Cardiac septum (tissue), 1 donor: ENCODE measurements around the gene PITX1. TPM values are rescaled to one million over a fixed set of nuclear protein-coding genes. Genes with fewer than 3 reads are reported as not detected.
"Not testable (repeated sequence)": the region's sequence is repeated elsewhere in the genome, so short reads cannot be mapped to it uniquely, and the experiment has no call there.

Experiments used
- DNase-seq: peaks from one replicate; pipeline ENCODE4 v3.0.0-alpha.2; 2020; ENCODE audit warnings: low spot score
- intact Hi-C: fragments of 100-400 bp; cut with DNase I; formaldehyde crosslinking; loops from one replicate; pipeline ENCODE4 v1.14.0; 2022
- long read RNA-seq: library from polyadenylated mRNA; unstranded; transcript quantifications from one replicate; pipeline ENCODE4 v2.0.0, GENCODE V29; 2021
- total RNA-seq: library from RNA; stranded (reverse); fragmentation: NEBNext Ultra II Directional; extraction: Animal tissue kit (Norgen Biotek cat#: 25700); gene quantifications from one replicate; pipeline ENCODE4 v1.2.1, GENCODE V29; 2021
- donor health status: DM: no; HTN: no; CAD: no.

The PITX1 gene
- total RNA-seq, result 0.83 TPM
- long read RNA-seq, partial matches to known transcripts, result 0 of 1 reads
- long read RNA-seq, other reads (novel, unspliced or antisense), result 0 of 1 reads

DNA sequence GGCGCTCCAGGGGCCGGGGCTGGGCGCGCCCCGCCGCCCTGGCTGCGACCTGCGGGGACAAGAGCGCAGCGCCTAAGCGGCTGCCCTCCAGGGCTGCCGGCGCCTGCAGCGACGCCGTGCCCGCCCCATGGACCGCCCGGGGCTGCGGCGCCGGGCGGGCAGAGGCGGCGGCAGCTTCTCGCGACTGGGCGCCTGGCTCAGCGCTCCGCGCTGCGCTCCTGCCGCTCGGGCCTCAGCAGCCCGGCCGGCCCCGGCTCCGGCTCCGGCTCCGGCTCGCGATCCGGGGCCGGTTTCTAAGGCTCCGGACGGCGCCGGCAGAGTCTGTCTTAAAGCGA is at the start of gene PITX1:
Gene PITX1, minus strand, starts transcription at position 328 of the 335 bp plus-strand sequence. CDS start 347 bp downstream, outside the sequence.
- intact Hi-C loops, result no loop called here
- DNase-seq, result no peak

DNA sequence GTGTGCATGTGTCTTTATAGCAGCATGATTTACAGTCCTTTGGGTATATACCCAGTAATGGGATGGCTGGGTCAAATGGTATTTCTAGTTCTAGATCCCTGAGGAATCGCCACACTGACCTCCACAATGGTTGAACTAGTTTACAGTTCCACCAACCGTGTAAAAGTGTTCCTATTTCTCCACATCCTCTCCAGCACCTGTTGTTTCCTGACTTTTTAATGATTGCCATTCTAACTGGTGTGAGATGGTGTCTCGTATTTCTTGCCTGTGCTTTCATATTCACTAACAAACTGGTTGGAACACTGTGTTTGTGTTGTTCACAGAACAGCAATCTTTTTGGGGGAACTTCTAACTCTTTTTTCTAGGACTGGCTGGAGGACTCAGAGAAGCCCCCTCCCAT is 49.3 kb upstream of the PITX1 start:
- intact Hi-C loops, DNase-seq: not testable (repeated sequence)

DNA sequence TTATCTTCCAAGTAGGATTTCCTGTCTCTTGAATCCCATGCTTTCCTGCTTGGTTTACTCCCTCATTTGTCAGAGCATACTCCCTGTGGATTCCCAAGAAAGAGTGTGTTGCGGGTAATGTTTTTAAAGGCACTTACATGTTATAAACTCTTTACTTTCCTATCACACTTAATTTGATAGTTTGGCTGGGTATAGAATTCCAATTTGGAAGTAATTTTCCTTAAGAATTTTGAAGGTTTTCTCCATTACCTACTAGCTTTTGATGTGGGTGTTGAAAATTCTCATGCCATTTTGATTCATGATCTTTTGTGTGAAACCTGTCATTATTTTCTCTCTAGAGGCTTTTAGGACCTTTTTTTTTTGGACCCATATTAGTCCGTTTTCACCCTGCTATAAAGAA is 47.2 kb upstream of the PITX1 start:
- intact Hi-C loops, result no loop called here
- no peak for DNase-seq

DNA sequence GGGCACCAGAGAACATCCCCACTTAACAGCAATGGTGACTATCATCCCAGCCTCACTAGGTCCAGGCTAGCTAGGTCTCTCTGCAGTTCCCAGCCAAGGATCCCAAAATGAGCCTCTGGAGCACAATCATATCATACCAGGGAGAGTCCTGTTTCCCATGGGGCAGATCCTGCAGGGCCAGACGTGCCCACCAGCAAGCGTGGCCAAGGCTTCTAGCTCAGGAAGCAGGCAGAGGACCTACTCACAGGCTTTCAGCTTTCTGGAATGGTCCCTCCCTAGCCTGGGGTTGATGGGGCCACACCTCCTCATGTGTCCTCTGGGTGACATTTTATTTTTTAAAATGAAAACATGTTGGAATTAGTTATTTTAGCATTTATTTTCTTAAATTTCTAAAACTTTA is 45.7 kb upstream of the PITX1 start:
- DNase-seq, result peak; percentile 41
- intact Hi-C loops, result no loop called here

DNA sequence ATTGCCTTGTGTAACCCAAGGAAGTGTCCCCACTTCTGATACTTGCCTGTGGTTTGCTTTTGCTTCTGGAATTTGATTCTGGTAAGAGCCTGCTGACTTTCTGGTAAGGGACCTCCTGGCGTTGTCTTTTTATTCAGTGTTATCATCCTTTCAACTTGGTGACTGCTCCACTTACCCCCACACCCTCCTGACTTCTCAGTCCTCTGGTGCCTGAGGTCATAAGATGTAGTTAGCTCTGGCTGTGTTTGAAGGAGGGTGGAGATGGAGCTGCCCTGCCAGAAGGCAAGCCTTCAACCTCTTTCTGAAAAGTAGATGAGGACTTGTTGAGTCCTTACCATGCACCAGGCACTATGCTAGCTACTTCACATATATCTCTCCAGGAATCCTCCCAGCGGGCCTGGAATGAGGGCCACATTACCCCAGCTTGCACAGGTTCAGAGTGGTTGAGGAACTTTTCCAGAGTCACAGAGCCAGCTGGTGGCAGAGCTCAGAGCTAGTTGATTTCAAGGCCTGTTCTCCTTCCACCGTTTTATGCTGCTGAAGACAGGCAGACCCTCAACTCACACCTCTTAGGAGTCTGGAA is 45.2 kb upstream of the PITX1 start:
- DNase-seq, result peak; percentile 66

DNA sequence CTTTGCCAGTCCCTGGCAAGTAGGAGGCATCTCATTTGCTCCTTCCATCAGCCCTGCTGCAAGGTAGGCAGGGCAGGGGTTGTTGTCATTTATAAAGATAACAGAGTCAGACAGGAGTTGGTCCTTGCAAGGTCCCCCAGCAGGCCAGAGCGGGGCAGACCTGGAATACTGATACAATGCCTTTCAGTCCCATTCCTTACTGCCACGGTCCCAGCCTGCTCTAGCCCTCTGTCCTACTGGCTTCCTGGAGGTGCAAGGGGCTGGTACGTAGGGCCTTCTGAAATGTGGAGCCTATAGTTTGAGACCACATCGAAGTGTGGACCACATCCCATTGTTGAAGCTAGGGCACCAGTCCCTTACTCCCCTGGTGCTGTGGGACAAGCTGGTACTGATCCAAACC is 42.8 kb upstream of the PITX1 start:
- DNase-seq, result peak; percentile 47
- intact Hi-C loops, result no loop called here

More for the DNA sequence above, 45.2 kb upstream of the PITX1 start:
- intact Hi-C loops, result no loop called here

DNA sequence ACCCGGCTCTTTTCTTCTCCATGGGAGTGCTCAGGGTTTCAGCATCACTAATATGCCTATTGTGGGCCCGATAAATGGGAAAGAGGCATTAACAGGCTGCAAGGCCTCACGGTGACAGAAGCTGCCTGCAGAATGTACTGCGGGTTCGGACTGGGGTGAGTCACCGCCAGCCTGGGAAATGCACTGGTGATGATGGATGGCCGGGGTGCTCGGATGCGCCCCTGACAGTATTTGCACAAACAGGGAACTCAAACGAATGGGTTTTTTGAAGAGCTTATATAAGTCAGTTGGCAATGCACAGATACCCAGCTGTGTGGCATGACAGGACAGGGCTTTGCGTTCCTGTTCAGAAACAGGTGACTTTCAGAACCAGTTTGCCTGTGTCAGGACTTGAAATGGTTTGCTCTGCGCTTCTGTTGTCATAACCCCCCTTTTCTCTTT is 42.0 kb upstream of the PITX1 start:
- intact Hi-C loops, result no loop called here
- peak; percentile 59 for DNase-seq

DNA sequence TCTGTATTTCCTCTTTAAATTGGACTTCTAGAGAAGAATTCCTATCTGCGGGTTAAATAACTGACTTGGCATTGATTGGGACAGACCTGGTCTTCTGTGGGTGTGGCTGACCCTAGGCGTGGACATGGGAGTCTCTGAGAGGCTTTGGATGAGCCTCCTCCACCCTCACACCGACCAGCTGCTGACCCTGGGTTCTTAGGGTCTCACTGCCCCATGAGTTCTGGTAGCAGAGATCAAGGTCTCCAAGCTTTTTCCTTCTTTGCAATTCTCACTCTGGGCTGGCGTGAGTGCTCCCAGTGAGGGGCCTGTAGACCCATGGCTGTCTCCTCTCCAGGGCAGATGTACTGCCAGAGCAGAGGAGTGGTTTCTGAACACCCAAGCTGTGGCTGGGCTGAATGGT is 41.6 kb upstream of the PITX1 start:
- peak; percentile 29 for DNase-seq

DNA sequence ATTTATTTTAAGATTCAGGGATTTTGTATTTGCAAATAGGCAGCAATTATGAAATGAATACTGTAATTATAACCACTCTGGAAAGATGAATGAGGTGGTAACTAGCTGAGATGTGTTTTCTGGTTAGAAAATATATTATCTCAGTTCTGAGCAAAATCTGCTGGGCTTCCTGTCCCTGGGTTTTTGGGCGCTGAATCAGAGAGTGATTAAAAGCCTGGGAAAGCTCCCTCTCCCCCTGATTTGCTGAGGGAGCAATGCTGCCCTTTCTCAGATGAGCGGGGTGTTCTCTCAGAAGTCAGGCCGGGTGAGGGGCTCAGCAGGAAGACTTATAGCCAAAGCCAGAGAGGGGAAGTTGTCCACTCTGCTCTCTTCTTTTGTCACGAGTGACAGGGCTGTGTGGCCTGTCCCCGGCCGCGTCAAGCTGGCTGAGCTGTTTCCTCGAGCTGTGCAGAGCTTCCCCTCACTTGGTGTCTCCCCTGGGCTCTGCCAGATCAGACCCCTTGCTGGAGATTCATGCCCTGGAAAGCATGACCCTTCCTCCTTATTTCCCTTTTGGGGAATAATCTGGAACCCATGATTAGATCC is 39.8 kb upstream of the PITX1 start:
- peak; percentile 22 for DNase-seq
- intact Hi-C loops, result no loop called here

More for the DNA sequence above, 41.6 kb upstream of the PITX1 start:
- intact Hi-C loops, result no loop called here

DNA sequence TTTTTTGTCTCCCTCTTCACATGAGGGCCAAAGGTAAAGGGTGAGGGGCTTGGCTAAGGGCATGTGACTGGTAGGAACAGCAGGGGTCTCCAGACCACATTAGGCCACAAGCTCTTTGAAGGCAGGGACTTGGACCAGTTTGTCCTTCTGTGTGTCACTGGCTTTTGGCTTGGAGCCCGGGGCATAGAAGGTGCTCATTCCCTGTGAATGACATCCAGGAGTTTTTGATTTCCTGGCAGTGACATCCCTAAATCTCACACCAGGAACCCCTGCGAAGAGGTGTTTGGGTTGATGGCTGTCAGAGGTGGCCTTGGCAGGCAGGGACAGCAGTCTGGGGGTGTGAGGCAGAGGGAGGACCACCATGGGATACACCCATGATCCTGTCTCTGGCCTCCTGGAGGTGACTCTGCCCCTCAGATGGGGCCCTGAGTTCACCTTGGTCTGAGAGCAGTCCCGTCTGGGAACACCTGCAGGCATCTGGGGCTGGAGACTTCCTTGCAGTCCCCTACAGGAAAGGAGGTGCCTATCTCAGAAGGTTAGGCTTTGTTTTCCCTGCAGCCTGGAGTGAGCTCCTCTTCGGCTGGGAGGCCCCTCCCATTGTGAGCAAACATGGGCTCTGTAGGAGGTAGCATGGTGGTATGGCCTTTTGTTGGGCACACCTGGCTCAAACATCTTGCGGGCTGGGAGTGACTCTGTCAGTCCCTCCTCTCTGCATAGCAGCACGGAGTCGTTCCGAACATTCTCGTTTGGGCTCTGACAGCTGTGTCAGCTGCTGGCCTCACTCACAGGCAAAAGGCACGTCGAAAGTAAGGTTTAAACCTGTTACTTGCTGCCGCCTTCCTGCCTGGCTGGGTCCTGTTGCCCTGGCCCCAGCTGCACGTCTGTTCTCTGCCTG is 38.6 kb upstream of the PITX1 start:
- peak; percentile 63 for DNase-seq
- intact Hi-C loops, result no loop called here

DNA sequence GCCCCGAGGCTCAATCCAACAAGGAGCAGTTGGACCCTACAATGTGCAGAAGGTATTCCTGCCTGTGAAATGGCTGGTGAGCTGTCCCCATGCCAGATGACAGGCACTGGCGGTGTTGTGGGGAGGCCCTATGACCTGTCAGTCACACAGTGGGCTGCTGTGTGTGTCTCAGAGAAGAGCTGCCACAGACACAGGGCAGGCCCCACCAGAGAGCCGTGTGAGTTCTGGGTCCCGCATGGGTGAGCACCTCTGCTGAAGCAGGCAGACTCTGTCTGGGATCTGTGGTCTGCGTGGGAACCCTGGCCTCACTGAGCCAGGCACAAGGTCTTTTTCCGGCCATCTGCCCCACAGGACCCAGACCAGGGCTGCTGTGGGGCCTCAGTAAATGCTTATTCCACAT is 37.3 kb upstream of the PITX1 start:
- intact Hi-C loops, result no loop called here
- no peak for DNase-seq

DNA sequence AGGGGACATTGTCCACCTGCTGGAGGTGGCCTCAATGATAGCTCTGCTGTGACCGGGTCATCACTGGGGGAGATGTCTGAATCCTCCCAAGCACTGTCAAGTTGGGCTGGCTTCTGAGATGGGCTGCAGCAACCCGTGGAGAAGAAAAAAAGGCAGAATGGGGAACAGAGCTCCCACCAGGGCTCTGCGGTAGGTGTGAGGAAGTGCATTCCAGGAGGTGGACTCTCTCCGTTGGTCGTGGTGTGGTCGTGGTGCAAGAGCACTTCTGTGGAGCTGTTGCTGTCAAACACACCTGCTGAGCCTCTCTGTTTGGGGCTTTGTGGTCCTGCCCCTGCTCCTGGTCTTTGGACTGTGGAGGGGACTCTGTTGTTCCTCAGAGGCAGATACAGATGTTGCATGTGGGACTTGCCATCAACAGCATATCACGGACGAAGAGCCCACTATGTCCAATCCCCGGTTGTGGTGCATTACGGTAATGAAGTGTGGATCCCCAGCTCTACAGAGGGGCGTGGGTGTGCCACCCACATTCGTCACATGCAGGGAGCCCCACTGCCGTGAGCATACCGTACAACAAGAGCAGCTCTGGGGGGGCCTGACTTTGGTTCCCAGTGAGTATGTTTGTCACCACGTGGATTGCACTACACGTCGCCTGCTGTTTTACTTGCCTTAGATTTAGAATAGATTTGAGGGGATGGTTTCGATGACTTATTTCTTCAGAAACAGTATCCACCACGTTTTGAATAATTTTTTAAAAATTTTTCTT is 36.0 kb upstream of the PITX1 start:
- no peak for DNase-seq
- intact Hi-C loops, result no loop called here

DNA sequence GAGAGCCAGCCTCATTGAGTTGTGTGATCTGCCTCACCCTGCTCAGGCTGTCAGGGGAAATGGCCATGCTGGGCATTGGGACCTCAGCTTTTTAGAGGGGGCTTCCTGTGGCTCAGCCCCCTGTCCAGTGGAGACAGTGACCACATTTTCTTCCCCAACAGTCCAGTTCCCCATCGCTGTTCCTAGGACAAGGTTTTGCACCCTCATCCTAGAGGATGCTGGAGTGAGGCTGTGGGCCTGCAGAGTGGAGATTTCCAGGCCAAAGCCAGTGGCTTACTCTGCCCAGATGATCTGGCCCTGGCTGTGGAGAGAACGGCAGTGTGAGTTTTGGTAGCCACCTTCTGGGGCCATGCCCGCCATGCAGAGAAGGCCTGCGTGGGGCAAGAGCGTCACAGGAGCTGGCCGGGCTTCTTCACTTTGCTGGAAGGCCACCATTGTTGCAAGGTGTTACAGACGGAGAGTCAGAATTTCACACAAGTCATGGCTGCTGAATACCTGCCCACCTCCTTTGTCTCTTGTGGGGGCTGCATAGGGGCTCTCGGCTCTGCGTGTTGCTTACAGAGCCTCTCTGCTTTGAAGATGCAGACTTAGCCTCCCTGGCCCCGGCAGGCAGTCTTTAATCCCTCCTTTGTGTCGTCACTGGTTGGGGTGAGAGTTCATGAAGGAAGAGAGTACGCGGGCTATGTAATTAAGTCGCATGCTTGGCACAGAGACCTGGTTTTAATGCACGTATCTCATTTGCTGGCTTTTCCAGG is 35.2 kb upstream of the PITX1 start:
- intact Hi-C loops, result no loop called here
- peak; percentile 63 for DNase-seq

DNA sequence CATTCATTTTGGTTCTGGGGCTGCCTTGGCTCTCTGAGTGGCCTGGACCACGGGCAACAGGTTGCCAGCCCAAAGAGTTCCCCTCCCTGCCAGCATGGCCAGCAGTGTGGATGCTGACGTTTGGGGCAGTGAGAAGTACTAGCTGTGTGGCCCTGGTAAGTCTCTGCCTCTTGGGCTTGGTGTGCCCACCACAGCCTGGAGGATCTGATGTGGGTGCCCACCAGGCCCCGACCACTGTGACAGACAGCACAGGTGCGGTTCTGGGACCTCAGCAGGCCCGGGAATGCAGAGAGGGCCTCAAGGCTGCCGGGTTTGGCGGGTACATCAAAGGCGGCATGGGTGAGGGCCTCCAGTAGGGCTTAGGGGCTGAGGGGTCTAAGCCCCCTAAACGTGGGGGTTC is 33.6 kb upstream of the PITX1 start:
- intact Hi-C loops, result no loop called here
- no peak for DNase-seq

DNA sequence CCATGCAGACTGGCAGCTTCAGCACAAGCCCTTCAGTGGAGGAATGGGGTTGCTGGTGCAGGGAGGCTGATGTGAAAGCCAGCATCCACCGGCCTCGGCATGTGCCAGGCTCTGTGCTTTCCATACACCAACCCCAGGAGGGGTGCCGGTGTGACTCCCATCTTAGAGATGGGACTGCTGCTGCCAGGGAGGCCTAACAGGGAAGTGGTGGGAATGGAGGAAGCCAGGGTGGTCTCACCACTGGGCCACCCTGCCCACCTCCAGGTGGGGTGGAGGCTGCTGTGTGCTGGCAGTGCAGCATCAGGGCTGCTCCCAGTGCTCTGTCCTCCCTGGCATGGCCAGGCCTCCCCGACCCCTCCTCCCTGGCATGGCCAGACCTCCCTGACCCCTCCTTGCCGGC is 32.8 kb upstream of the PITX1 start:
- intact Hi-C loops, result no loop called here
- no peak for DNase-seq

DNA sequence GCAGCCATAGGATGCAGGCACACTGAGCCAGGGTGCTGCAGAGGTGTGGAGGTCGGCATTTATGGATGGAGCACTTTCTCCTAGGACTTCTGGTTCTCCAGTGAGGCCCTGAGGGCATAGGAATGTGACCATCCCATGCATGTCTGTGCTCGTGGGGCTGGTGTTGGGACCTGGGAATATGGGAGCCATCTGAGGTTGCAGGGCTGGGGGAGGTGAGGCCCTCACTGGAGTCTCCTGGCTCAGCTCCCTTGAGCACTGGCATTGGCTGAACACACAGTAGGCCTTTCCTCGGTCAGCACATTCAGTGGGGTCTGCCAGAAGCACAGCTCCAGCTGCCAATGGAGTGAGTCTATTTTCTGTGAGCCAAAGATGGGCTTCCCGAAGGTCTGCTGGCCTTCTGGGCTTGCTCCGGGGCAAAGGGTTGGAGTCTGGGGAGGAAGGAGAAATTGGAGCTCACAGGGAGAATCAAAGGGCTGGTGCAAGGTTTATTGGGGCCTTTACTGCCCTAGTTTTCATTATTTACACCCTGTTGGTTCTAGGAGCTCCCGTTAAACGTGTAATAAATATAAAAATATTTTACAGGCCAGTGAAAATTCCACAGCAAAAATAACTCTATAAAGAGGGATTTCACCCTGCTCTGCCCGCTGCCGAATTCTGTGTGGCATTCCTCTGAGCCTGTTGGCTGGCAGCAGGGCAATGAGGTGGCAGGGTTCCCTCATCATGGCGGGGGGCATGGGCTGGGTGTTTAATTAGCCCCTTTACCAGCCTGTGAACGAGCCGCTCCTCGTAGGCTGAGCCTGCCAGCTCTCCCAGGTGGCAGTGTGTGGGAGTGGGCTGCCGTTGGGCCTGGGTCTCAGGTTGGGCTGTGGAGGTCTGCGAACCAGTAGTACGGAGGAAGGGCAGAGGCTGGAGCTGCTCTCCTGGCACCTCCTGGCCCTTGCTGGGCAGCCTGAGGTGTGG is 31.6 kb upstream of the PITX1 start:
- intact Hi-C loops, result no loop called here
- no peak for DNase-seq

DNA sequence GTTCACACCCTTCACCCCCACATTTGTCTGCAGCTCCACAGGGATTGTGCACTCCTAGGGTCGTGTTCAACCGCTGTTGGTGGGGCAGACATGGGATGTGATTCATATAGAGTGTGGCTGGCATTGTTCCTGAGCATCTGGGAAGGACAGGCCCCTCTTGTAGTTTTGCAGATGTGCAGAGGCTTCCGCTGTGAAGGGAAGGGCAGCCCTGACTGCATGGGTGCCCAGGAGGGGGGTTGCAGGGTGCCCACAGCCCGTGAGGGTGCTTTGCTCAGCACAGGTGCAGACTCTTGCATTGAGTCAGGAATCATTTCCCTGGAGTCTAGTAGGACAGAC is 30.2 kb upstream of the PITX1 start:
- no peak for DNase-seq
- intact Hi-C loops, result no loop called here

DNA sequence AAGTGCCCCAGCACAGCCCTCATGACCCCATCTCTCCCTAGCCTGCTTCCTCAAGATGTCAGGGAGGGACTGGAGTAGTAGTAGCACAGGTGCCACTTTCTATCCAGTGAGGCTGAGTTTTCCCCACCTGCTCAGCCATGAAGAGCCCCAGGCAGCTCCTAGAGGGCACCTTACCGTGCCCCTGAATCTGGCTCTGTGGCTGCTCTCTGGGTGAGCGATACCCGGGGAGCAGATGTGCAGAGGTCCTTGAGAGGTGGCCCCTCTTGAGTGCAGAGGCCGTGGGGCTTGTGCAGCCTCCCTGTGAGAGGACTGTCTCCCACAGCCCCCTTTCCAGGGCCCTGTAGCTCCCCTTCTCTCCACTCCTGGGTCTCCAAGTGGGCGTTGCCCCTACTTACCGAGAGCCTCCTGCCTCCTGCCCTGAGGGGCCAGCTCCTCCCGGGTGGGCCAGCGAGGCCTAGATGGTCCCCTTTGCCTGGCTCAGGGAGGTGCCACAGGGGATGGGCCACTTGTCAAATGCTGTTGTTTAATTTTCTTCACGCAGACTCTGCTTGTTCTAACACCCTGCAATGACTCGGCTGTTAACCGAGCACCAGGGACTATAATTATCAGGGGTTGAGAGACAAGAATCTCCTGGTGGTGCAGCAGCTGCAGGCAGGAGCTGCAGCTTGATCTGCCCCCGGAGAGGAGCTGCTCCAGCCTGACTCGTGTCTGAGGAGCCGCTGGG is 29.6 kb upstream of the PITX1 start:
- intact Hi-C loops, result no loop called here
- no peak for DNase-seq
